Putamen (tissue), 1 donor: ENCODE measurements around the gene FAM169A.
A peak's percentile ranks its signal among the peaks of the same experiment; 100 is the strongest.
"Not testable (repeated sequence)": the region's sequence is repeated elsewhere in the genome, so short reads cannot be mapped to it uniquely, and the experiment has no call there.

ENCODE experiments used
- DNase-seq: peaks from one replicate; pipeline ENCODE4 v3.0.0-alpha.2; 2016; ENCODE audit warnings: low spot score

Gene FAM169A

GRCh38 chr5:74798977-74799911 lies 66.9 kb downstream of the FAM169A start:
- DNase-seq = peak; percentile 74

- not testable (repeated sequence) for DNase-seq
Measured at GRCh38 chr5:74791669-74792068, 74.5 kb downstream of the FAM169A start.

- no peak for DNase-seq
Measured at GRCh38 chr5:74787424-74787823, 78.8 kb downstream of the FAM169A start.

- DNase-seq = no peak
Measured at GRCh38 chr5:74786851-74787250, 79.3 kb downstream of the FAM169A start.

GRCh38 chr5:74778609-74779008 lies 87.6 kb downstream of the FAM169A start:
- DNase-seq = no peak

GRCh38 chr5:74772359-74772758 lies 93.8 kb downstream of the FAM169A start:
- DNase-seq = no peak

- DNase-seq = no peak
Measured at GRCh38 chr5:74767579-74767913, 98.6 kb downstream of the FAM169A start.

- DNase-seq = peak; percentile 94
Measured at GRCh38 chr5:74766849-74767578, 99.2 kb downstream of the FAM169A start, which contains the start of the genes GFM2 and NSA2. GFM2 (minus strand) TSS chr5:74767117; CDS start chr5:74763742, 3,375 bp downstream. NSA2 (plus strand) TSS chr5:74767249; CDS start chr5:74767361, 112 bp downstream.

- DNase-seq = peak; percentile 47
Measured at GRCh38 chr5:74766418-74766848, 99.8 kb downstream of the FAM169A start.

GRCh38 chr5:74765929-74766328 lies 100.3 kb downstream of the FAM169A start:
- no peak for DNase-seq

GRCh38 chr5:74765201-74765600 lies 101.0 kb downstream of the FAM169A start:
- no peak for DNase-seq

- DNase-seq = no peak
Measured at GRCh38 chr5:74763504-74763903, 102.7 kb downstream of the FAM169A start.

GRCh38 chr5:74762599-74762998 lies 103.6 kb downstream of the FAM169A start:
- DNase-seq = no peak

- DNase-seq = no peak
Measured at GRCh38 chr5:74761241-74761640, 104.9 kb downstream of the FAM169A start.

GRCh38 chr5:74748742-74749141 lies 117.4 kb downstream of the FAM169A start:
- not testable (repeated sequence) for DNase-seq

- DNase-seq = no peak
Measured at GRCh38 chr5:74738406-74738805, 127.8 kb downstream of the FAM169A start.

GRCh38 chr5:74736759-74737158 lies 129.4 kb downstream of the FAM169A start:
- DNase-seq = peak; percentile 35
